GM12801 (cell line): ENCODE results near the gene SMS.

Experiments
- TF ChIP-seq, protein P1 (sequence below): IDR thresholded peaks from one replicate; pipeline ENCODE4 v1.5.1; 2011; ENCODE audit warnings: control low read depth; ENCODE audit not compliant: insufficient read length; ENCODE audit errors: extremely low read depth

SMS gene

DNA sequence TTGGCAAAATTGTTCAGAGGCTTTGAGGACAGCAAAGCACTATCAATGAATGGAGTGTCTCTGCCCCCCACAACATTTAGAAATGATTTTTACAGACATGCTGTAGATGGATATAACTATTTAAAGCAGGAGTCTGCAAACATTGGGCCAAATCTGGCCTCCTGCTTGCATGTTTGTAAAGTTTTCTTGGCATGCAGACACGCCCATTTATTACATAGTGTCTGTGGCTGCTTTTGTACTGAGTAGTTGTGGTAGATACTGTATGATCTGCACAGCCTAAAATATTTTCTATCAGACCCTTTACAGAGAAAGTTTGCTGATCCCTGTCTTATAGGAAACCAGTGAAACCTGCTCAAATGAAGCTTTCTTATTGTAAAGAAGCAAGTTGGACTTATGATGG lies 46.1 kb downstream of the SMS start:
- TF ChIP-seq, protein P1, sequence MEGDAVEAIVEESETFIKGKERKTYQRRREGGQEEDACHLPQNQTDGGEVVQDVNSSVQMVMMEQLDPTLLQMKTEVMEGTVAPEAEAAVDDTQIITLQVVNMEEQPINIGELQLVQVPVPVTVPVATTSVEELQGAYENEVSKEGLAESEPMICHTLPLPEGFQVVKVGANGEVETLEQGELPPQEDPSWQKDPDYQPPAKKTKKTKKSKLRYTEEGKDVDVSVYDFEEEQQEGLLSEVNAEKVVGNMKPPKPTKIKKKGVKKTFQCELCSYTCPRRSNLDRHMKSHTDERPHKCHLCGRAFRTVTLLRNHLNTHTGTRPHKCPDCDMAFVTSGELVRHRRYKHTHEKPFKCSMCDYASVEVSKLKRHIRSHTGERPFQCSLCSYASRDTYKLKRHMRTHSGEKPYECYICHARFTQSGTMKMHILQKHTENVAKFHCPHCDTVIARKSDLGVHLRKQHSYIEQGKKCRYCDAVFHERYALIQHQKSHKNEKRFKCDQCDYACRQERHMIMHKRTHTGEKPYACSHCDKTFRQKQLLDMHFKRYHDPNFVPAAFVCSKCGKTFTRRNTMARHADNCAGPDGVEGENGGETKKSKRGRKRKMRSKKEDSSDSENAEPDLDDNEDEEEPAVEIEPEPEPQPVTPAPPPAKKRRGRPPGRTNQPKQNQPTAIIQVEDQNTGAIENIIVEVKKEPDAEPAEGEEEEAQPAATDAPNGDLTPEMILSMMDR, result no peak

DNA sequence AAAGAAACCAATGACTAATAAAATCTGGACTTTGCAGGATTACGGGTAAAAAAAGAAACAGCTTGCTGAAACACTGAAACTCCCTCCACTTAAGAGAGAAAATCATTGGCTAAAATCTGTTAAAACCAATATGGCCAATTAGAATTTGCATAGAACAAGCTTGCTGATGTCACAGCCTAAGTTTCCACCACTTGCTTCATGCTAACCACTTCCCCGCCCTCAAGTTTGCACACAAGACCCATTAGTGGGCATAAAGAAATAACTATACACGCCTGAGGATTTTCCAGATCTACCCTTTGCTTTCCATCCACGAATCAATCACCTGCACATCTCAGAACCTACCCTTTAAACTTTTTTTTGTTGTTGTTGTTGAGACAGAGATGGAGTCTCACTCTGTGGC lies 48.9 kb downstream of the SMS start:
- TF ChIP-seq, protein P1, result no peak

DNA sequence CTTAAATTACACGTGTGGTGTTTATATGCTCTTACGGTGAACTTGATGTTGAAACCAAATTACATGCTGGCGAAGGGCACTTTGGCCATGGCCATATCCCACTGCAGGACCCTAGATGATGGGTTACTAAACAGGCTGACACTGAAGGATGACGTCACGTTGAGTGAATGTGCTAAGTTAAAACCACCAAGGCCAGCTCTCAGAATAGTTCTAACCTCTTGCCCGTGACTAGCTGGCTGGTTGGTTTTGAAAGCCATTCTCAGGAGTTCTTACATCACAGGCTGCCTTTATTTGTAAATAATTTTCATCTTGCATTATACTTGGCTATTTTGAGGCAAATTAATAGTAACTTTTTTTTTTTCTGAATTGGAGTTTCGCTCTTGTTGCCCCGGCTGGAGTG lies 50.3 kb downstream of the SMS start:
- TF ChIP-seq, protein P1, result no peak

DNA sequence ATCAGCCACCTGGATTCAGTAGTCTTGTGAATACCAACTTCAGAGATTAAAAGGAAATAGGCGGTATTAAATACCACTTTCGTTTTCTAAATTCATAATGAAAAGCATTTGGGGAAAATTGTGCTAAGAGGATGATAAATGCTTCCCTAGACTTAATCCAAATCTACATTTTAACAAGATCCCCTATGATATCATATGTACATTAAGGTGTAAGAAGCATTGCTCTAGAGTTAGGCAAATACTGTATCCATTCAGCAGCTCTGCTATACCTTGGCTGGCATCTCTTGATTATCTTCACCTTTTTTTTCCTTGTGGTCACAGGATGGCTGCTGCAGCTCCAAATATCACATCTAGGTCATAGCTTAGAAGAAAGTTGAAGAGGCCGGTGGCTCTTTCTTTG lies 51.0 kb downstream of the SMS start:
- TF ChIP-seq, protein P1, result no peak

DNA sequence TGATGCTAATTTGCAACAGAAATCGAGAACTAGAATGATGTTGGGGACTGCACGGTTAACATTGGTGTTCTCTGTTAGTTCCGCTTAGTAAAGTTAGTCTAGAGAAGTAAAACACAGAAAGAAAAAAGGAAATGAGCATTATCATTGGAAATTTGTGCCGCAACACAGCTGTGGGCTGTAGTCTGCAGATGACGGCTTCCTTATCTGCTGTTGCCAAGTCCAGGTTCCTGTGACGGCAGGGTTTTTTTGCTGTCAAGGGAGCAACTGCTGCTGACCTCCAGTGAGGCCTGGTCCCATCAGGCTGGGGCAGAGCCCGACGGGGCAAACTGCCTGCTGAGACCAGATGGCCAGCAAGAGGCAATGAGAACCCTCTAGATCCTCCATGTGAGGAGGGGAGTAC lies 52.8 kb downstream of the SMS start:
- TF ChIP-seq, protein P1, result no peak

DNA sequence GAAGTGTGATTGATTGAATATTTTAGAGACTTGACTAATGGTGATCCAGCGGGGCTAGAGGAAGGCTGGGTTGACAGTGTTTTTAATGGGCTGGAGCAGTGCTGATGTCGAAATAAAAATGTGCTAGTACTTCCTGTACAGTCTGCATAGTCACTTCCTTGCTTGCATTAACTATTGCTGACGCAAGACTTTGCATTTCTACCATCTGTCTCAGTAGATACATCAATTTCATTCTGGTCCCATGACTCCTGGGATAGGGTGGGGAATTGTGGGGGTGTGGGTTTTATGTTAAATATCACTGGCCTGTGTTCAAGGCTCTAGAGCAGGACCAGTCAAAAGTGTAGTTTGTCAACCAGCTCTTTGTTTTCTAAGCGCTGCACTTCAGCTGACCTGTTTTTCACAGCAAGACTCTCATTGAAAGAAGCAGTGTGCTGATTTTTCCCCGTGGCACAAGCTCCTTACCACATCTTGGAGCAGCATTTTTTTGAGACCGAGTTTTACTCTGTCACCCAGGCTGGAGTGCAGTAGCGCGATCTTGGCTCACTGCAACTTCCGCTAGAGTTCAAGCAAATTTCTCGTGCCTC lies 56.5 kb downstream of the SMS start:
- TF ChIP-seq, protein P1, result no peak

DNA sequence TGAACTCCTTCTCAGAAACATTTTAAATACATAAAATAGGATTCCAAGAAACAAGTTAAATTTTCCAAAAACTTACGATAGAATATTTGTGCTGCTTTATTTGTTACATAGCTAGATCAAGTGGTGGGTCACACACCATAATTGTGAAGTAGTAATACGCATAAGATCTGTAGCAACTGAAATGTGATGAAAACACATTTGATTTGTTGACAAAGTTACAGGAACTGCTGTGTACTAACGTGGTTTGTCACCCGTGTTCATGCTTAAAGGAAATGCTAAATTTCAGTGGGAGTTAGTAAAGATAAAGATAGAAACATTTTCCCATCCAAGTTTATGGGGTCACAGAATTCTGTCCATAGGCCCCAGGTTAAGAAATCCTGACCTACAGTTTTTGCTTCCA lies 57.5 kb downstream of the SMS start:
- TF ChIP-seq, protein P1, result no peak
